ENCODE measurements around the gene GALNT9.

- TF ChIP-seq EZH2 (IDR thresholded peaks at IDR 0.05; ENCODE audit: insufficient read depth, poor library complexity, severe bottlenecking) (no peak), EZH2phosphoT487 (IDR thresholded peaks at IDR 0.05; ENCODE audit: insufficient read depth, low read depth) (no peak)
These were observed 162.4 kb downstream of the GALNT9 start for GRCh38 chr12:132166801-132167591.
